Smooth muscle cell (in vitro differentiated cells): Measurements from ENCODE around the gene DUSP1. TPM values are rescaled to one million over a fixed set of nuclear protein-coding genes. Genes with fewer than 3 reads are reported as not detected.

ENCODE experiments used
- DNase-seq: peaks from one replicate; lab custom pipeline; 2025; ENCODE audit not compliant: unreplicated experiment; lab: John Stamatoyannopoulos, UW
- H2AFZ ChIP-seq: fragments of 200-600 bp; sonication (generic); 2 replicates; pipeline ENCODE4 v1.6.0; 2016; ENCODE audit warnings: antibody characterized with exemption, low read depth, mild to moderate bottlenecking
- H3F3A ChIP-seq: fragments of 200-600 bp; sonication (generic); 2 replicates; pipeline ENCODE4 v1.6.0; 2017; ENCODE audit warnings: antibody characterized with exemption, low read depth
- H3K27ac ChIP-seq: fragments of 200-600 bp; sonication (generic); 2 replicates; pipeline ENCODE4 v1.5.1; 2016; ENCODE audit warnings: low read depth, mild to moderate bottlenecking
- H3K27me3 ChIP-seq: fragments of 200-600 bp; sonication (generic); 2 replicates; pipeline ENCODE4 v1.6.1; 2016; ENCODE audit warnings: low read depth, mild to moderate bottlenecking
- H3K36me3 ChIP-seq: fragments of 200-600 bp; sonication (generic); 2 replicates; pipeline ENCODE4 v1.5.1; 2016; ENCODE audit warnings: low read depth
- H3K4me1 ChIP-seq: fragments of 200-600 bp; sonication (generic); 2 replicates; pipeline ENCODE4 v1.5.1; 2016; ENCODE audit warnings: low read depth
- H3K4me2 ChIP-seq: fragments of 200-600 bp; sonication (generic); 2 replicates; pipeline ENCODE4 v1.6.0; 2016; ENCODE audit warnings: mild to moderate bottlenecking
- H3K4me3 ChIP-seq: fragments of 200-600 bp; sonication (generic); 2 replicates; pipeline ENCODE4 v1.5.1; 2016; ENCODE audit warnings: mild to moderate bottlenecking
- H3K79me2 ChIP-seq: fragments of 200-600 bp; sonication (generic); 2 replicates; pipeline ENCODE4 v1.6.0; 2016; ENCODE audit warnings: low read depth, mild to moderate bottlenecking
- H3K9ac ChIP-seq: fragments of 200-600 bp; sonication (generic); 2 replicates; pipeline ENCODE4 v1.6.0; 2016; ENCODE audit warnings: low read depth
- H3K9me3 ChIP-seq: fragments of 200-600 bp; sonication (generic); replicated peaks from 2 replicates; pipeline ENCODE4 v1.5.1; 2016; ENCODE audit warnings: low read depth
- H4K20me1 ChIP-seq: fragments of 200-600 bp; sonication (generic); 2 replicates; pipeline ENCODE4 v1.6.0; 2016; ENCODE audit warnings: low read depth
- WGBS: methylation state at CpG from one replicate; pipeline ENCODE4 v1.1.7; 2016; ENCODE audit warnings: low lambda C conversion rate; 5-methylcytosine and 5-hydroxymethylcytosine counted together
- polyA plus RNA-seq: library from polyadenylated mRNA; unstranded; fragments of >200 nt; fragmentation: Nextera tagmentation; extraction: Ambion mirVana; gene quantifications from 2 replicates; pipeline ENCODE4 v1.2.1, GENCODE V29; 2016
- total RNA-seq: library from RNA; depleted of rRNA; stranded (reverse); fragments of >200 nt; gene quantifications from 2 replicates; pipeline ENCODE4 v1.2.3, GENCODE V29; 2014
- TF ChIP-seq, protein P1 (sequence below): fragments of 200-600 bp; sonication (generic); IDR thresholded peaks from 2 replicates; pipeline ENCODE4 v1.5.1; 2017; ENCODE audit warnings: borderline replicate concordance, mild to moderate bottlenecking, antibody characterized with exemption; ENCODE audit not compliant: insufficient read depth, poor library complexity, severe bottlenecking

DUSP1 gene
- total and polyA plus RNA-seq, 2 experiments from 2014 or later = 817 to 995 TPM

DNA sequence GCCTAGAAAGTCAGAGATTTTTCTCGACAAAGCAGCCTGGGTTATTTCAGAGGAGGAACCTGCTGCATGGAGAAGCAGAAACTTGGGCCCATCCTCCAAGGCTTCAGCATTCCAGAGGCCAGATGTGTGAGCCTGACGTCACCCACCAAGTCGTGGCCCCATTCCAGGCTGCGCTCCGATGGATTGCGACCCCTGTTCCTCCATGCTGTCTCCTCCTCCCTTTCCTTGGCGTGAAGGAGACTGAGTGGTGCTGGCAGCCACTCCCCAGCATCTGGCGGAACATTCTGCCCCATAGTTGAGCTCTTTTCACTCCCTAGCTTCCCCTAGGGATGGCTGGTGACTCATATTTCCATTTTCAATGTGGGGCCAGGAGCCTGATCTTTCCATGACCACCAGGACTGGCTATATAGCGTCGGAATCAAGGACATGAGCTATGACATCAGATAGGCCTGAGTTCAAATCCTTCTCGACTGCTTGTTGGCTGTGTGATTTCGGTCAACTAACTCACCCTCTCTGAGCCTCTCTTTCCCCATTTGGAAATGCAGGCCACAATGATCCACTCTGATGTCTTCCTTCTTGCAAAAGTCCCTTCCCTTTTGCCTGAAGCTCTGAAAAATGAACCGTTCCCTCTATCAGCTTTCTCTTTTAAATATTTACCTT lies 24.5 kb upstream of the DUSP1 start:
- Histone ChIP-seq H4K20me1 (no peaks in the 10 kb centered on the region), H3F3A (peaks cover under 1% of the 10 kb centered on the region), H3K36me3 (no peaks in the 10 kb centered on the region), H3K9ac (peak overlapping the region; percentile 10), H3K4me3 (no peak overlapping the region), H3K27me3 (no peaks in the 10 kb centered on the region), H3K27ac (peak overlapping the region; percentile 74), H3K4me1 (no peaks in the 10 kb centered on the region), H3K79me2 (no peaks in the 10 kb centered on the region), H2AFZ (no peak overlapping the region), H3K4me2 (peak overlapping the region; percentile 46), H3K9me3 (no peaks in the 10 kb centered on the region)
- TF ChIP-seq, protein P1, sequence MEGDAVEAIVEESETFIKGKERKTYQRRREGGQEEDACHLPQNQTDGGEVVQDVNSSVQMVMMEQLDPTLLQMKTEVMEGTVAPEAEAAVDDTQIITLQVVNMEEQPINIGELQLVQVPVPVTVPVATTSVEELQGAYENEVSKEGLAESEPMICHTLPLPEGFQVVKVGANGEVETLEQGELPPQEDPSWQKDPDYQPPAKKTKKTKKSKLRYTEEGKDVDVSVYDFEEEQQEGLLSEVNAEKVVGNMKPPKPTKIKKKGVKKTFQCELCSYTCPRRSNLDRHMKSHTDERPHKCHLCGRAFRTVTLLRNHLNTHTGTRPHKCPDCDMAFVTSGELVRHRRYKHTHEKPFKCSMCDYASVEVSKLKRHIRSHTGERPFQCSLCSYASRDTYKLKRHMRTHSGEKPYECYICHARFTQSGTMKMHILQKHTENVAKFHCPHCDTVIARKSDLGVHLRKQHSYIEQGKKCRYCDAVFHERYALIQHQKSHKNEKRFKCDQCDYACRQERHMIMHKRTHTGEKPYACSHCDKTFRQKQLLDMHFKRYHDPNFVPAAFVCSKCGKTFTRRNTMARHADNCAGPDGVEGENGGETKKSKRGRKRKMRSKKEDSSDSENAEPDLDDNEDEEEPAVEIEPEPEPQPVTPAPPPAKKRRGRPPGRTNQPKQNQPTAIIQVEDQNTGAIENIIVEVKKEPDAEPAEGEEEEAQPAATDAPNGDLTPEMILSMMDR = no peak
- WGBS = 44% methylated on average over 13 of the region's 13 CpGs
- DNase-seq = no peak

DNA sequence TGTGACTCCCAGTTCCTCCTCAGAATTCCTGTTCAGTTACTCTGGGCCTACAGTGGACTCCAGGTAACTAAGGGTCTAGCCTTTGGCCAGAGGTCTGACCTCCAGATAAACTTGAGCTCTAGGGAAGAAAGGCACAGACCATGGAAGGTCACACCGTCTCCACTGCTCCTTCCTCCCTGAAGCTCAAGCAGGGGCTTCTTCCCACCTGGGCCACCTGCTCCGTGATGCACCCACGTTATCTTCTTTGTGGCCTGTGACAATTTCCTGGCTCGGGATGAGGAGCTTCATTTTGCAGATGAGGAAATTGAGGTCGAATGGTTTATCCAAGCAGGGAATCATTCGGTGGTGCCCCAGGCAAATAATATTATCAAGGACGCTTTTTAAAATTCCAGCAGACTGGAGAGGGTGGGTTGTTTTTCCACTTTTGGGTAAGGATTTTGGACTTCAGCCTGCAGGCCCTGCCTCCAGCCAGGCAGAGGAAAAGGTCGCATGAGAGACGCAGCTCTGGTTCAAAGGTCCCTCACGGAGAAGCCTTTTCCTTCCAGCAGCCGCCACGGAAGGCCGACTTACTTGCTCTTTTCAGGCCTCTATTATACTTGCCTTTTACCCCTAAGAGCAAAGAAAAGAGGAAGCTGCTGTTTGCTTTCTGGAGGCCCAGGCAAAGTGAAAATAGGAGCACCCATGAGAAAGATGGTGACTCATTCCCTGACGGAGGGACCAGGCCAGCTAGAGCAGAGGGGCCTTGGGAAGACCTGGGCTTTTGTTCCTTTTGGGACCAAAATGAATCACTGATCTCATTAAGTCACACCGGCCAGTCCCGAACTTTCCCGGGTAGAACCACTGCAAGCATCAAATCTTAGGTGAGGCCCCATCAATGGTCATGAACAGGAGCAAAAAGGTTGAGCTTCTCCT lies 22.8 kb upstream of the DUSP1 start:
- no peaks in the 10 kb centered on the region for H3K27me3 ChIP-seq
- no peak overlapping the region for H3K4me3 ChIP-seq
- H4K20me1 ChIP-seq = no peaks in the 10 kb centered on the region
- H2AFZ ChIP-seq = no peak overlapping the region
- no peaks in the 10 kb centered on the region for H3K9me3 ChIP-seq
- H3K4me2 ChIP-seq = no peak overlapping the region
- TF ChIP-seq, protein P1 = no peak
- 92% methylated on average over 17 of the region's 17 CpGs for WGBS
- no peaks in the 10 kb centered on the region for H3F3A ChIP-seq
- H3K79me2 ChIP-seq = no peaks in the 10 kb centered on the region
- H3K9ac ChIP-seq = no peak overlapping the region
- no peaks in the 10 kb centered on the region for H3K36me3 ChIP-seq
- H3K27ac ChIP-seq = peak overlapping the region; percentile 74
- DNase-seq = no peak
- H3K4me1 ChIP-seq = peaks cover 7% of the 10 kb centered on the region

DNA sequence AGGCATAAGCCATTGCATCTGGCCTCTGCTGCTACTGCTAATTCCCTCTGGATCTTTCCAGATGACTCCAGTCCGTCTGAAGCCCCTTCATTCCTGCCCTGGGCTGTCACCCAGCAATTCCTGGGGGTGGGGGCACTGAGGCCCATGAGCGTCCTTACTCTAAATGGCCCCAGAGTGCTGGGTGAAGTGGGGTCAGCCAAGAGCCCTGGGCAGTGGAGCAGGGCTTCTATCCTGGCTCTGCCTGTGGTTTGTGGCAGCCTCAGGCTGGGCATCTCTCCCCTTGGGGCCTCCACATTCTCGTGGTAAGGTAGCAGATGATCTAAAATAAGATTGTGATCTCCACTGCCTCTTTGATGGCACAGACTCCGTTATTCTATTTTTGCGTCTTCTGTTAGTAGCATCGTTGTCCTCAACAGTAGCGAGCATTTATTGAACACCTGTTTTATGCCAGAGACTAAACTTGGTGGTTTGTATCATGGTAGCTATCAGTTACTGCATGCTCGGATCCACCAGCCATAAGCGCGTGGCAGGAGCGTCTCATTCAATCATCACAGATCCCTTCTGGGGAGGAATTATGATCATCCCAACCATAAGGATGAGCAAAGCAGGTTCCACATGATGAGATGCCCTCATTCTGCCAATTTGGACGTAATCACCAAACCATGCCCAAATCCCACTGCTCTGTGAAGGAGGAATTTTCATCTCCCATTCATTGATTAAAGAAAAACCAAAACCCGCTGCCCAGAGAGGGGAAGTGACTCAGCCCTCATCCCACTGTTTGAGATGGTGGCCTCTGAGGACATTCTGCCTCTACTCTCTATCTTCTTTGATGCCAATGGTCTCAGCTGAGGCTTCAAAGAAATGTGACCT lies 21.9 kb upstream of the DUSP1 start:
- WGBS = 68% methylated on average over 13 of the region's 13 CpGs
- H3K27ac ChIP-seq = peak overlapping the region; percentile 74
- no peaks in the 10 kb centered on the region for H3K9me3 ChIP-seq
- no peak overlapping the region for H3K4me3 ChIP-seq
- H3K4me1 ChIP-seq = peaks cover 7% of the 10 kb centered on the region
- peak overlapping the region; percentile 14 for H3K4me2 ChIP-seq
- TF ChIP-seq, protein P1 = no peak
- no peaks in the 10 kb centered on the region for H4K20me1 ChIP-seq
- H3K9ac ChIP-seq = no peak overlapping the region
- H3K36me3 ChIP-seq = no peaks in the 10 kb centered on the region
- H2AFZ ChIP-seq = no peak overlapping the region
- H3K27me3 ChIP-seq = no peaks in the 10 kb centered on the region
- no peaks in the 10 kb centered on the region for H3F3A ChIP-seq
- no peaks in the 10 kb centered on the region for H3K79me2 ChIP-seq
- DNase-seq = no peak
